Transverse colon (tissue), 4 donors: ENCODE results near the gene RRBP1. TPM values are rescaled to one million over a fixed set of nuclear protein-coding genes. Genes with fewer than 3 reads are reported as not detected.

Experiments
- DNase-seq: peaks from one replicate; pipeline ENCODE4 v3.0.0-alpha.2; 2019
- H3K27ac ChIP-seq, 4 donors: fragments of 200-600 bp; sonication (generic); 2 replicates each; pipeline ENCODE4 v1.5.1; 2016 to 2018; ENCODE audit warnings: inconsistent platforms in 4 of 4
- H3K27me3 ChIP-seq: fragments of 200-600 bp; sonication (generic); 2 replicates; pipeline ENCODE4 v1.5.1; 2017; ENCODE audit warnings: inconsistent platforms
- H3K36me3 ChIP-seq, 4 donors: fragments of 200-600 bp; sonication (generic); 2 replicates each; pipeline ENCODE4 v1.5.1; 2017 to 2019; ENCODE audit warnings: inconsistent platforms in 4 of 4
- H3K4me1 ChIP-seq, 4 donors: fragments of 200-600 bp; sonication (generic); 2 replicates each; pipeline ENCODE4 v1.5.1; 2017 to 2020; ENCODE audit warnings: inconsistent platforms in 4 of 4
- H3K4me3 ChIP-seq, 4 donors: fragments of 200-600 bp; sonication (generic); 1 replicate in 1 of 4; 2 replicates in 3 of 4; pipeline versions ENCODE4 v1.5.1 to v1.6.1; 2017 to 2019; ENCODE audit warnings: inconsistent platforms in 4 of 4
- H3K9me3 ChIP-seq, 2 donors: fragments of 200-600 bp; sonication (generic); 2 replicates each; pipeline ENCODE4 v1.5.1; 2017 to 2019; ENCODE audit warnings: inconsistent platforms in 2 of 2
- CTCF ChIP-seq, 5 experiments: fragments of 200-600 bp in 3 of 5; fragments of 450-650 bp in 2 of 5; sonication (generic) in 3 of 5; IDR thresholded peaks; 1 replicate in 2 of 5; 2 replicates in 3 of 5; pipeline ENCODE4 v1.5.1; 2016 to 2017; ENCODE audit warnings: antibody characterized with exemption in 5 of 5, inconsistent platforms in 3 of 5, mild to moderate bottlenecking in 2 of 5, moderate library complexity in 1 of 5
- EP300 ChIP-seq: sonication (generic); formaldehyde crosslinking; IDR thresholded peaks from one replicate; pipeline ENCODE4 v1.6.1; 2017; ENCODE audit warnings: antibody characterized with exemption, low read depth
- POLR2A ChIP-seq: fragments of 450-650 bp; IDR thresholded peaks from one replicate; pipeline ENCODE4 v1.6.1; 2016; ENCODE audit warnings: antibody characterized with exemption, mild to moderate bottlenecking, moderate library complexity
- POLR2AphosphoS5 ChIP-seq, 3 donors: sonication (generic); formaldehyde crosslinking; IDR thresholded peaks; one replicate each; pipeline ENCODE4 v1.6.1; 2016; ENCODE audit warnings: antibody characterized with exemption in 3 of 3
- WGBS, 2 donors: methylation state at CpG; one replicate each; pipeline ENCODE4 v1.1.5; 2018; ENCODE audit warnings: low coverage in 1 of 2; 5-methylcytosine and 5-hydroxymethylcytosine counted together
- in situ Hi-C, 4 donors: fragments of 200-750 bp; cut with MboI; loops; one replicate each; pipeline versions ENCODE4 v1.15.0 to v1.15.1; 2017; ENCODE audit warnings: low sequenced_read_pairs in 3 of 4, low pct_ligation_motif_present in 1 of 4, low pct_unique_long_range_greater_than_20kb in 1 of 4
- intact Hi-C: fragments of 100-400 bp; cut with DNase I; formaldehyde crosslinking; loops from one replicate; pipeline ENCODE4 v1.15.1; 2023; ENCODE audit warnings: low total_unique reads
- total RNA-seq, 4 donors: library from RNA; depleted of rRNA; stranded (reverse); fragments of >200 nt; gene quantifications; one replicate each; pipeline ENCODE4 v1.1.0, GENCODE V29; 2016

The RRBP1 gene
- total RNA-seq, 4 donors from 2014 or later: 219 to 403 (median 288) TPM

GRCh38 chr20:17651760-17652388, 30.2 kb downstream of the RRBP1 start:
- no peaks in the 10 kb centered on the region for H3K27me3 ChIP-seq
- no peaks in the 10 kb centered on the region for H3K36me3 ChIP-seq
- no peaks in the 10 kb centered on the region for H3K9me3 ChIP-seq
- intact Hi-C loops (no loop called here), in situ Hi-C loops (loop anchor here in 2 of 4 donors (25.0 kb wide), 2 partner anchors 260 to 285 kb away; no protein-coding TSS in a partner anchor)
- no peak overlapping the region for H3K4me3 ChIP-seq
- TF ChIP-seq POLR2AphosphoS5 (IDR thresholded peaks at IDR 0.05): no peak
- no peak for TF ChIP-seq CTCF (IDR thresholded peaks at IDR 0.05)
- TF ChIP-seq EP300: no peak
- no peak for TF ChIP-seq POLR2A
- H3K27ac ChIP-seq: no peak overlapping the region
- WGBS, 2 donors: 50% methylated on average over 2 of the region's 2 CpGs; no CpG with 5 or more reads in 1 of the 2 donors
- DNase-seq: no peak
- H3K4me1 ChIP-seq: peaks cover 38 to 63% (median 52%) of the 10 kb centered on the region in 4 donors

GRCh38 chr20:17651129-17651759, 30.8 kb downstream of the RRBP1 start:
- 43 to 44% methylated on average over 10 to 11 of the region's 11 CpGs for WGBS, 2 donors
- no peak overlapping the region for H3K4me3 ChIP-seq
- no peaks in the 10 kb centered on the region for H3K27me3 ChIP-seq
- peaks cover 44 to 69% (median 58%) of the 10 kb centered on the region in 4 donors for H3K4me1 ChIP-seq
- no peak for DNase-seq
- H3K36me3 ChIP-seq: no peaks in the 10 kb centered on the region
- in situ Hi-C loops (loop anchor here in 2 of 4 donors (25.0 kb wide), 2 partner anchors 261 to 286 kb away; no protein-coding TSS in a partner anchor), intact Hi-C loops (no loop called here)
- TF ChIP-seq POLR2AphosphoS5 (IDR thresholded peaks at IDR 0.05) (no peak), CTCF (IDR thresholded peaks at IDR 0.05) (no peak), POLR2A (no peak), EP300 (no peak)
- no peaks in the 10 kb centered on the region for H3K9me3 ChIP-seq
- peak overlapping the region in 2 of 4 donors; percentile 15 to 49 for H3K27ac ChIP-seq

- in situ Hi-C loops (loop anchor here in 2 of 4 donors (25.0 kb wide), 2 partner anchors 262 to 287 kb away; no protein-coding TSS in a partner anchor), intact Hi-C loops (no loop called here)
- H3K36me3 ChIP-seq: no peaks in the 10 kb centered on the region
- H3K9me3 ChIP-seq: no peaks in the 10 kb centered on the region
- peak overlapping the region in 2 of 4 donors; percentile 40 to 49 for H3K27ac ChIP-seq
- TF ChIP-seq POLR2A (no peak), POLR2AphosphoS5 (IDR thresholded peaks at IDR 0.05) (no peak), CTCF (IDR thresholded peaks at IDR 0.05) (no peak), EP300 (no peak)
- H3K4me3 ChIP-seq: no peak overlapping the region
- no peak for DNase-seq
- no peaks in the 10 kb centered on the region for H3K27me3 ChIP-seq
- H3K4me1 ChIP-seq: peaks cover 50 to 75% (median 63%) of the 10 kb centered on the region in 4 donors
- 57% methylated on average over 12 of the region's 12 CpGs; no CpG with 5 or more reads in 1 of the 2 donors for WGBS, 2 donors
Measured at GRCh38 chr20:17650301-17651128, 31.5 kb downstream of the RRBP1 start.
